HG02884 (cell line): ENCODE measurements around the gene TMEM205.
"Not testable (repeated sequence)": the region's sequence is repeated elsewhere in the genome, so short reads cannot be mapped to it uniquely, and the experiment has no call there.

ENCODE experiments used
- ATAC-seq: cut with Tn5 transposase; IDR thresholded peaks from one replicate; pipeline ENCODE4 v1.9.1; 2021; ENCODE audit warnings: mild to moderate bottlenecking, moderate library complexity; ENCODE audit not compliant: unreplicated experiment

TMEM205 gene

GRCh38 chr19:11340099-11340467, 6.0 kb downstream of the TMEM205 start:
- not testable (repeated sequence) for ATAC-seq

- ATAC-seq: no peak
Observed at GRCh38 chr19:11339254-11340098, 6.6 kb downstream of the TMEM205 start, which contains the start of gene RAB3D. TSS of gene RAB3D (minus strand) at chr19:11339657. CDS start at chr19:11337399, 2,258 bp downstream.

DNA sequence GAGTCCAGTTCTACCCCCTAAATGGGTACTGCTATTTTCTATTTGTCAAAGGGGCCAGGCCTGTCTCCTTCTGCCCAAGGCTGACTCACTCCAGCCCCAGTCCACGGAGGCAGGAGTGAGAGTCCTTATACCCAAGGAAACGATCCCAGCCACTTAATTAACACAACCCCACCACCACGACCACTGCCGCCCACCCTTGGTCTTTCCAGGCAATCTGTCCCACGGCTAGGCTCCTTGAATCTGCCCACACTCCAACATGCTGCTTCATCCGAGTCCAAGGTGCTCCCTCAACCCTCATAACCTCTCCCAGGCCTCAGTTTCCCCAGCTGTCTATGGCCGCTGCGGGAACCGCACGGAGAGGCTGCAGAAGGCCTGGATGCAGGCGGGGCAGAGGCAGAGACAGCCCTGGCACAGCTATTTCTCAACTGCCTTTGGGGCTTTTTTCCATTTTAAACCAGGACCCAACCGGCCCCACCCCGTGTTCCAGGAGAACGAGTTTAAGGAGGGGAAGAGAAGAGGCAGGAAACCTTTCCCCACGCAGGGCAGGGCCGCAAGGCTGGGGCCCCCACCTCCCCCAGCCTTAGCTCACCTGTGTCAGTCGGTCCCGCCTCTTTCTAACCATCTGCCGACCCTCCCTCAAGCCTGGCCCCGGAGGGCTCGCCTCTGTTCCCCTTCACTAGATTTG, 7.4 kb downstream of the TMEM205 start:
- ATAC-seq: no peak

GRCh38 chr19:11338121-11338520, 7.9 kb downstream of the TMEM205 start:
- no peak for ATAC-seq

DNA sequence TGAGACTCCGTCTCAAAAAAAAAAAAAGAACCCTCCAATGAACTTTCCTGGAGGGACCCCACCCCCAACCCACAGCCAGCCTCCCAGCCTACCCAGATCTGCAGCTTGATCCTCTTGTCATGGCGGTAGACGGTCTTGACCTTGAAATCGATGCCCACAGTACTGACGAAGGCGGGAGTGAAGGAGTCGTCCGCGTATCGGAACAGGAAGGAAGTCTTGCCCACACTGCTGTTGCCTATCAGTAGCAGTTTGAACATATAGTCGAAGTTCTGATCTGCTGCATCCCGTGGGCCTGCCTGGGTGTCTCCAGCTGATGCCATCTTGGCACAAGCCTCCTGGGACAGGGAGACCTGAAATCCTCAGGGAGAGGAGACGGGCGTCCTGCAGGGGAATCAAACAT, 9.0 kb downstream of the TMEM205 start:
- ATAC-seq: no peak

DNA sequence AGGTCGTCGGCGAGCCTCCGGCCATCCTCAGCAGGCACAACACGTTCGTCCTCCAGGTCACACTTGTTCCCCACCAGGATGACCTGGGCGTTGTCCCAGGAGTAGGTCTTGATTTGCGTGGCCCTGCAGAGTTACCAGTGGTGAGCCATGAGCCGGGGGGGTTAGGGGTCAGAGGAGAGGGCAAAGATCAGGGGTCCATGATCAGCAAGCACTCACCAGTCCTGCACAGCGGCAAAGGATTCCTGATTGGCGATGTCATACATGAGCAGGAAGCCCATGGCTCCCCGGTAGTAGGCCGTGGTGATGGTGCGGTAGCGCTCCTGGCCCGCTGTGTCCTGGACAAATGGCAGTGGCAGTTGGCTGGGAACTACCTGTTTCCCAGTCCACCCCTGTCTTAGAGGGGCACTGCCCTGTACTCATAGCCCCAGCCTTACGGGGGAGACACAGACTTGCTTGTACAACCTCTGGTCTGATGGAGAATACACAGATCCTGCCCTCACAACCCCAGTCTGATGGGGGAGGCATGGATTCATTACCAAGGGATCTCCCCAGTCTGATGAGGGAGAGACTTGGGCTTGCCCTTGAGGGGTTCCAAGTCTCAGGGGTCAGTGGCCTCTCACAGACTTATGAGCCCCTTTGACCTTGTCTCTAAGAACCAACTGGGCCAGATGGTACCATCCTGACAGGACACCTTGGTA, 10.5 kb downstream of the TMEM205 start:
- no peak for ATAC-seq

DNA sequence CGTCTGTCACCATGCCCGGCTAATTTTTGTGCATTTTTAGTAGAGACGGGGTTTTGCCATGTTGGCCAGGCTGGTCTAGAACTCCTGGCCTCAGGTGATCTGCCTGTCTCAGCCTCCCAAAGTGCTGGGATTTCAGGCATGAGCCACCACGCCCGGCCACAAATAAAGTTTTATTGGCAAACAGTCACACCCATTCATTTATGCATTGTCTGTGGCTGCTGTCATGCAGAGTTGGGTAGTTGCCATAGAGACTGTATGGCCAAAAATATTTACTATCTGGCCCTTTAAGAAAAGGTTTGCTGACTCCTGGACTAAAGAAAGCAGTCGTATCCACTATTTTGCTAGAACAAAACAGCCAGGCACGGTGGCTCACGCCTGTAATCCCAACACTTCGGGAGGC, 12.2 kb downstream of the TMEM205 start:
- not testable (repeated sequence) for ATAC-seq

DNA sequence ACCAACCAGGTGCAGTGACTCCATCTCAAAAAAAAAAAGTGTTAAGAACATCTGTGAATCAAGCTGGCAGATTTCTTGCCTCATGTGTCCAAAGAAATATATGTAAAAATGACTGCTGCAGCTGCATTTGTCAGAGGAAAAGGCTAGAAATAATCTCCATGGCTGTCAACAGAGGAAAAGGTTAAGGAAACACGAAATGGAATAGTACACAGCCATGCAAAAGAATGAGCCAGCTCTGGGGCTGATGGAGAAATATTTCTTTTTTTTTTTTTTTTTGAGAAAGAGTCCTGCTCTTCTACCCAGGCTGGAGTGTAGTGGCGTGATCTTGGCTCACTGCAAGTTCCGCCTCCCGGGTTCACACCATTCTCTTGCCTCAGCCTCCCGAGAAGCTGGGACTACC, 13.2 kb downstream of the TMEM205 start:
- ATAC-seq: no peak

GRCh38 chr19:11331502-11331901, 14.6 kb downstream of the TMEM205 start:
- no peak for ATAC-seq

DNA sequence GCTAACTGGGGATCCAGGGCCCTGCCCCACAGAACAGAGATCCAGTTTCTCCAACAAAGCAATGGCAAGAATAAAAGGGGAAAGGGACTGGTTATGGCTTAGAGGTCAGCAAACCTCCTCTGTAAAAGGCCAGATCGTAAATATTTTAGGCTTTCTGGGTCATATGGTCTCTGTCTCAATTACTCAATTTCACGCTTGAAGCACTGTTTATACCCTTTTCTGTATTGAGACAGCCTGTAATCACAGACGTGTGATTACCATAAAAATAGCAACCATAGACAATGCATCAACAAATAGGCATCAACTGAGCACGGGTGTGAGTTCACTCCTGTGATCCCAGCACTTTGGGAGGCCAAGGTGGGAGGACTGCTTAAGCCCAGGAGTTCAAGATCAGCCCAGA, 15.9 kb downstream of the TMEM205 start:
- ATAC-seq: no peak

GRCh38 chr19:11325544-11325943, 20.5 kb downstream of the TMEM205 start:
- ATAC-seq: no peak

GRCh38 chr19:11324748-11325389, 21.2 kb downstream of the TMEM205 start:
- ATAC-seq: no peak

DNA sequence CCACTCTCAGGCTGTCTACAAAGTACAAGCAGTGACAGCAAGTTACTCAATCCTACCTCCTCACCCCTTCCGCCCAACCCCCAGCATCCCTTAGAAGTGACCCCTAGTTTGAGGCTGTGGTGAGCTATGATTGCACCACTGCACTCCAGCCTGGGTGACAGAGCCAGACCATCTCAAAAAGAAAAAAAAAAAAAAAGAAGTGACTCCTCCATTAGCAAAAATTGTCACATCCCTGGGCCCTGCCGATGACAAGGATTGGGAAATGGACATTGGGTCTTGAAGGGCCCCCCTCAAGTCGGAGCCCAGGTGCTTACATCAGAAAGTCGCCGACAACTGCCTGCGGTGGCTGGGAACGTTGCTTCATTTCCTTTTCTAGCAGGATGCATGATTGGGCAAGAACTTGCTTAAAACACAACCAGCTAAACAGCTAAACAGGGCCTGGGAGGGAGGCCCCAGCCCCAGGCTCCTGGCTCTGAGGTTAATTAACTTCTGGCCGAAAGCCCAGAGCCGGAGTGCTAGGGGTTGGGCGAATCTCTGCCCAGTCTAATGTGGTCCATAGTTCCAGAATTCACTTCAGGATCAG, 21.9 kb downstream of the TMEM205 start:
- ATAC-seq: no peak

- ATAC-seq: no peak
Observed at GRCh38 chr19:11323601-11324078, 22.4 kb downstream of the TMEM205 start.

DNA sequence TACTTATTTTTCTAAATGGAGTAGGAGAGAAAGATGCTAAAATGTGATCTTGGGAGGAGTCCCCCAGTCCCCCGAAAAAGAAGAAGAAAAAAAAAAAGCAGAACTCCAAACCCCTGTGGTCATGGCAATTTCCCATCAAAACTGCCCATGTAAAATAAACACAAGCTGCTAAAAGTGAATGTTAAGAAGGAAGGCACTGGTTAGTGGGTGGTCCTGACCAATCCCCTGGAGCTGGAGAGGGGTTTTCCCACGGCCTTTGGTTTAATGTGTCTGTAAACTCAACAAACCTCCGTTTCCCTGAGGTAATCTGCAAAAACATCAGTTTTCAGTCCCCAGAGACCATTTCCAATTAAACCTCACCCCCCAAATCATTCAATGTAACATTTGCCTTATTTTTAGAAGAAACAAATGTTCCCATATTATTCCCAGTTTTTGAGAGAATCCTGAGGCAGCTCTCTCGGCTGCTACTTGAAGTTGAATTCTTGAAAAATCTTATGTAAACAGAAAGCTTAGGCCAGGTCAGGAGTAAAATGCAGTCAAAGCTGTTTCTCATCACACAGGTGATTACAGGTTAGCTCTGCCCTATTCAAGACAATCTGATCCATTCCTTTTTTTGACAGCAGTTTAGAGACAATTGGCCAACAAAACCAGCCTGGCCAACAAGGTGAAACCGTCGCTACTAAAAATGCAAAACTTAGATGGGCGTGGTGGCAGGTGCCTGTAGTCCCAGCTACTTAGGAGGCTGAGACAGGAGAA, 23.6 kb downstream of the TMEM205 start:
- ATAC-seq: no peak

- no peak for ATAC-seq
Observed at GRCh38 chr19:11321191-11322126, 24.6 kb downstream of the TMEM205 start.

GRCh38 chr19:11320278-11320995, 25.6 kb downstream of the TMEM205 start:
- not testable (repeated sequence) for ATAC-seq

- ATAC-seq: no peak
Observed at GRCh38 chr19:11306337-11306736, 39.7 kb downstream of the TMEM205 start.
